Osteoblast (primary cell): ENCODE results near the gene SOWAHC. TPM values are rescaled to one million over a fixed set of nuclear protein-coding genes. Genes with fewer than 3 reads are reported as not detected.

Experiments used
- DNase-seq: peaks from one replicate; pipeline ENCODE4 v3.0.0; 2011; ENCODE audit warnings: low spot score, mixed read lengths; ENCODE audit not compliant: insufficient read length; ENCODE audit errors: missing footprints
- H2AFZ ChIP-seq: 2 replicates; pipeline ENCODE4 v1.6.0; 2011; ENCODE audit warnings: mild to moderate bottlenecking, low read length
- H3K27ac ChIP-seq: 2 replicates; pipeline ENCODE4 v1.5.1; 2011; ENCODE audit warnings: mild to moderate bottlenecking, low read depth, low read length, moderate library complexity
- H3K27me3 ChIP-seq: 2 replicates; pipeline ENCODE4 v1.6.0; 2012; ENCODE audit warnings: mild to moderate bottlenecking, control low read depth, inconsistent platforms, low read length, moderate library complexity; ENCODE audit not compliant: insufficient read depth
- H3K36me3 ChIP-seq: 2 replicates; pipeline ENCODE4 v1.5.1; 2011; ENCODE audit warnings: mild to moderate bottlenecking, low read length, control low read depth, moderate library complexity; ENCODE audit not compliant: insufficient read depth
- H3K4me1 ChIP-seq: 2 replicates; pipeline ENCODE4 v1.5.1; 2011; ENCODE audit warnings: mild to moderate bottlenecking, low read length, control low read depth, moderate library complexity; ENCODE audit not compliant: insufficient read depth
- H3K4me2 ChIP-seq: 2 replicates; pipeline ENCODE4 v1.6.0; 2011; ENCODE audit warnings: mild to moderate bottlenecking, low read length; ENCODE audit not compliant: insufficient read depth
- H3K4me3 ChIP-seq: fragments of 200-600 bp; sonication (generic); 3 replicates; pipeline ENCODE4 v1.5.1; 2012; ENCODE audit warnings: mild to moderate bottlenecking, low read length, inconsistent platforms; ENCODE audit not compliant: insufficient read depth
- H3K79me2 ChIP-seq: 2 replicates; pipeline ENCODE4 v1.6.0; 2012; ENCODE audit warnings: mild to moderate bottlenecking, low read length, control low read depth, inconsistent platforms; ENCODE audit not compliant: insufficient read depth
- H3K9me3 ChIP-seq: 2 replicates; pipeline ENCODE4 v1.5.1; 2011; ENCODE audit warnings: low read depth, low read length, control low read depth
- H4K20me1 ChIP-seq: 2 replicates; pipeline ENCODE4 v1.6.0; 2012; ENCODE audit warnings: mild to moderate bottlenecking, low read length, control low read depth; ENCODE audit not compliant: insufficient read depth
- CTCF ChIP-seq: IDR thresholded peaks from 2 replicates; pipeline ENCODE4 v1.5.1; 2011; ENCODE audit warnings: mild to moderate bottlenecking, low read depth, low read length, moderate library complexity; ENCODE audit errors: extremely low read depth
- total RNA-seq: library from RNA; depleted of rRNA; stranded (reverse); fragments of >200 nt; gene quantifications from 2 replicates; pipeline ENCODE4 v1.2.3, GENCODE V29; 2012

Gene SOWAHC
- total RNA-seq, 1 donor: 17.7 TPM

DNA sequence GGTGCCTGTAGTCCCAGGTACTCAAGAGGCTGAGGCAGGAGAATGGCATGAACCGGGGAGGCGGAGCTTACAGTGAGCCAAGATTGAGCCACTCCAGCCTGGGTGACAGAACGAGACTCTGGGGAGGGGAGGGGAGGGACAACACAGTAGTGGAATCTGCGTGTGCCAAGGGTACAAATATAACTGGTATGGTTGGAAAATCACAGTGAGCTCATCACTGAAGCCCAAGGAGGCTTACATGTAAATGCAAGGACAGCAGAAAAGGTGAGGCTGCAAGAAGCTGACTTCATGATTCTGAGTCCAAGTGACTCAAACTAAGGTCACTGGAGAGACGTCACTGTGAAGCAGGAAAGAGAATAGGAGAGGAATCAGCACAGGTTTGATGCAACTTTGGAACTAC lies 9.6 kb upstream of the SOWAHC start:
- Histone ChIP-seq H3K27me3 (no peaks in the 10 kb centered on the region), H4K20me1 (peaks cover 10% of the 10 kb centered on the region), H3K27ac (peak overlapping the region; percentile 31), H3K9me3 (no peaks in the 10 kb centered on the region), H3K79me2 (peaks cover 93% of the 10 kb centered on the region), H3K36me3 (no peaks in the 10 kb centered on the region), H3K4me2 (no peak overlapping the region), H2AFZ (no peak overlapping the region), H3K4me3 (no peak overlapping the region), H3K4me1 (peaks cover 39% of the 10 kb centered on the region)
- TF ChIP-seq CTCF: no peak
- DNase-seq: peak; percentile 76

- Histone ChIP-seq H3K9me3 (no peaks in the 10 kb centered on the region), H3K4me2 (peak overlapping the region; percentile 28), H3K27ac (peak overlapping the region; percentile 84), H3K36me3 (no peaks in the 10 kb centered on the region), H2AFZ (no peak overlapping the region), H3K4me3 (no peak overlapping the region), H3K4me1 (peaks cover 59% of the 10 kb centered on the region), H3K27me3 (no peaks in the 10 kb centered on the region), H4K20me1 (no peaks in the 10 kb centered on the region), H3K79me2 (peaks cover 92% of the 10 kb centered on the region)
- peak; percentile 29 for DNase-seq
- TF ChIP-seq CTCF: no peak
Observed at GRCh38 chr2:109607766-109608165, 6.4 kb upstream of the SOWAHC start.

GRCh38 chr2:109609352-109610024 lies 4.7 kb upstream of the SOWAHC start:
- Histone ChIP-seq H3K36me3 (no peaks in the 10 kb centered on the region), H3K27ac (peak overlapping the region; percentile 84), H4K20me1 (no peaks in the 10 kb centered on the region), H3K4me3 (peak overlapping the region; percentile 65), H3K79me2 (peaks cover 86% of the 10 kb centered on the region), H3K4me2 (peak overlapping the region; percentile 87), H3K9me3 (no peaks in the 10 kb centered on the region), H2AFZ (peak overlapping the region; percentile 40), H3K4me1 (peaks cover 59% of the 10 kb centered on the region), H3K27me3 (no peaks in the 10 kb centered on the region)
- DNase-seq: peak; percentile 73
- no peak for TF ChIP-seq CTCF

DNA sequence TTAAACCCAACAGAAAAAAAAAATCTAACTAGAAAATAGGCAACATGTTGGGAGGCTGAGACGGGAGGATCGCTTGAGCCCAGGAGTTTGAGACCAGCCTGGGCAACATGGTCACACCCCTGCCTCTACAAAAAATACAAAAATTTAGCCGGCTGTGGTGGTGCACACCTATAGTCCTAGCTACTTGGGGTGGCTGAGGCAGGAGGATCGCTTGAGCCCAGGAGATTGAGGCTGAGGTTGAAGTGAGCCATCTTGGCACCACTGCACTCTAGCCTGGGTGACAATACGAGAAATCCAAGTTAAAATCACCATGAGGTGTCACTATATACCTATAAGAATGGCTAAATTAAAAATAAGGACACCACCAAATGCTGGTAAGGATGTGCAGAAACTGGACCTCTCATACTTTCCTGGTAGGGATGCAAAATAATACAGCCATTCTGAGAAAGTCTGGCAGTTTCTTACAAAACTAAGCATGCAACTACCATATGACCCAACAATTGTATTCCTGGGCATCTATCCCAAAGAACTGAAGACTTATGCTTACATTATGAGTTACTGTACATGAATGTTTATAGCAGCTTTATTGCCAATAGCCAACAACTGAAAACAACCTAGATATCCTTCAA lies 2.6 kb upstream of the SOWAHC start:
- Histone ChIP-seq H3K36me3 (no peaks in the 10 kb centered on the region), H3K4me3 (peak overlapping the region; percentile 88), H3K79me2 (peaks cover 86% of the 10 kb centered on the region), H3K9me3 (no peaks in the 10 kb centered on the region), H4K20me1 (peaks cover 13% of the 10 kb centered on the region), H3K4me2 (peak overlapping the region; percentile 87), H3K27me3 (no peaks in the 10 kb centered on the region), H3K4me1 (peaks cover 64% of the 10 kb centered on the region), H3K27ac (peak overlapping the region; percentile 92), H2AFZ (no peak overlapping the region)
- TF ChIP-seq CTCF: no peak
- DNase-seq: no peak
